Stimulated activated CD8-positive, alpha-beta memory T cell treated with anti-CD3 and anti-CD28 coated beads, Interleukin-15, amount 100 ng/mL, for 48 hours (primary cell): ENCODE results near the gene GSTT2B.
"Not testable (repeated sequence)": the region's sequence is repeated elsewhere in the genome, so short reads cannot be mapped to it uniquely, and the experiment has no call there.

ENCODE experiments used
- DNase-seq, 2 donors: peaks; one replicate each; pipeline ENCODE4 v3.0.0-alpha.2; 2020; ENCODE audit warnings: low read depth in 2 of 2

Gene GSTT2B, protein sequence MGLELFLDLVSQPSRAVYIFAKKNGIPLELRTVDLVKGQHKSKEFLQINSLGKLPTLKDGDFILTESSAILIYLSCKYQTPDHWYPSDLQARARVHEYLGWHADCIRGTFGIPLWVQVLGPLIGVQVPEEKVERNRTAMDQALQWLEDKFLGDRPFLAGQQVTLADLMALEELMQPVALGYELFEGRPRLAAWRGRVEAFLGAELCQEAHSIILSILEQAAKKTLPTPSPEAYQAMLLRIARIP

DNA sequence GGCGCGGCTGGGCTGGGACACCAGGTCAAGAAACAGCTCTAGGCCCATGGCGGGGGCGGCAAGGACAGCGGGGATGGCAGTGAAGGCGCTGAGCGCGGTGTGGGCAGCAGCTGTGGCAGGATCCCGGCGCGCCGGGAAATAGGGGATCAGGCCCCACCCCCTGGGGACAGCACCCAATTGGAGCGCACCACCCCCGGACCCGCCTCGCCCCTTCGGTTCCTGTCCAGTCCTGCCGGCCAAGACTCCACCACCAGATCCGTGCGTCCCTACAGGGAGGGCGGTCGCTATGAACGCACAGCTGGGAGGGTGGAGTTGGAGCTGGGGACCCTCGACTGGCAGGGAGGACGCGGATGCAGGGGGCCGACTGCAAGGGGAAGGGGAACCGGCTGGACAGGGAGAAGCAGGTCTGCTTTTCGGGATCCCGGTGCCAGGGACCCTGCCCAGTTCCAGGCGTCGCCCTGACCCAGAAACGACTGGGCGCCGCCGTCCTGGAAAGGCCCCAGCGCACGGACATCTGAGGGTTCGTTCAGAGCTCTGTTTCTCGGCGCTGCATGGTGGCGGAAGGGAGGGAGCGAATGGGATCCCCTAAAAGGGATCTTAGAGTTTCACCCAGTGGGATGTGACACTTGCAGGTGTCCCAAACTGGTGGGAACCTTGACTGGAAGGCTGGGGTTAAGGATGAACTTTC, at the start of gene GSTT2B:
Gene GSTT2B (minus strand): TSS at position 112 of the 688 bp plus-strand sequence. CDS start 64 bp downstream, at position 48.
- DNase-seq: not testable (repeated sequence)

DNA sequence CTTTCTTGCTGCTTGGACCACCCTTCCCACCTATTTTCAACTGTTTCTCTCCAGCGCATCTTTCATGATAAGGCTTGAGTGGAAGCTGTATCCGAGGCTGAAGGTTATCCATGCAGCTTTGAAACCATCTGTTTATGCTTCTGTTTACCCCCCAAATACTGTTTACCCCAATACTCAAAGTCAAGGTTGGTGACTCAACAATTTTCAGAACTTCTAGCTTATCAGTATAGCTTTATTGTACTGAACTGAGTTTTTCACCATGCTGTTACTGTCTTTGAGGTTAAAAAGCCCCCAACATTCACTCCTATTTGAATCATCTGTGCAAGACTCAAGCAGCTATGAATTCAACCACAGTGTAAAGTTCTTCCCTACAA, 49.0 kb upstream of the GSTT2B start:
- no peak for DNase-seq

DNA sequence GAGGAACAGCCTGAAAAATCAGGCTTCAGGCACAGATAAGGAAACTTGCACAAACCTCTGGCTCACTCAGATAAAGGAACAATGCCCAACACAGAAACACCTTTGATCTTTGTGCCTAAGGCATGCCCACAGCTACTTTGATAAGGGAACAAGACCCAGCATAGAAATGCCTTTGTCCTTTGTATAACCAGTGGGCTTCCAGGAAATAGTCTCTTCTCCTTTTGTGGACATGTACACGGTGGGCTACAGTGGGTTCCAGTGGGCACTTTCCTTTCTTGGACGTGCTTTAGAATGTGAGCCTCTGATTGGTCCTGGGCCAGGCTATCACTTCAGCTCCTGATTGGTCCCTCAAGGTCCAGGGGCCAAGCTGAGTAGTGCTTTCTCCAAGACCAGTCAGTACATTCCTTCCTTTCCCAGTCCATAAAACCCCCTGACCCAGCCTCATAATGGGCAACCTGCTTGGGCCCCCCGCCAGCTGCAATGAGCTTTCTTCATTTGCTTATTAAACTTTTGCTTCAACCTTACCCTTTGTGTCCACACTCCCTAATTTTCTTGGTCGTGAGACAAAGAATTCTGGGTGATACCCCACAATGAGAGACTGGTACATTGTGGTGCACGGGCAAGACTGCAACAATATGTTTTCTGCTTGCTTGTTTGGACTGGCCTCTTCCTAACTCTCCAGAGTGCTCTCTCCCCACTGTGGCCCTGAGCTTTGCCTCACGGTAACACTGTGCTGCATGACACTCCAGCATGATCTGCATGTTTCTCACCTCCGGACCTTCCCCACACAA, 48.4 kb upstream of the GSTT2B start:
- DNase-seq: no peak

DNA sequence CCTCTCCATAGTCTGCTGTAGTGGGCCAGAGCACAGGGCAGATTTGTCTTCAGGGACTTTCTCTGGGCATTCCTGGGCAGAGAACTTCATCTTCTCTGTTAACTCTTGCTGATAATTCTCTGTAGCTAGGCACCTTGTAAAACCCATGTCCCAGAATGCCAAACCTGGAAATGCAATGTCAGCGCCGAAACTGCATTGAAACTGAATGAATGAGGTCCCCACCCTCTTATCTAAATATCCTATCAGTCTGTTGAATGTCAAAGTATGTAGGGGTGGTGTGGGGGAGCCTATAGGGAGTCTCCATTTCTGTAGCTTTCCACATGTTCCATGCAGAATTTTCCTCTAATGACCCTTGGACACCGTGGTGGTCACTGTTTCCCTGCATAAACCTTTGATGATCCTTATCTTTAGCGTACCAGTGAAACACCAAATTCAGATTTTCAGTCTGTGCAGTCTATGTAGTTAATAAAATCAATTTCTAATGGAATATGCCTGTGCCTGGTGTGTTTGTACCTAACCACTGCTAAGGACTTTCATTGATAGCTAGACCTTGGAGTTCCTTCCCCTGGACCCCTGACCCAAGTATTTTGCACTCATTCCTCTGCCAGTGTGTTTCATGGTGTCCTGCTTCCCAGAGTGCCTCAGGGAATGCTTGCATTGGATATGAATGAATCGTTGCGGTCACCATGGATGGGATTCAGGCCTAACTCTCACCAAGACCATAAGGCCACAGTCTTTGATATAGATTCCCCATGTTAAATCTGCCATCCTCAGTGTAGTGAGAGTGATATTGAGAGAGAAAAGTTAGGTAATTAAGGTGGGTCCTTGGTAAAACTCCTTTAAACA, 47.6 kb upstream of the GSTT2B start:
- DNase-seq: no peak

DNA sequence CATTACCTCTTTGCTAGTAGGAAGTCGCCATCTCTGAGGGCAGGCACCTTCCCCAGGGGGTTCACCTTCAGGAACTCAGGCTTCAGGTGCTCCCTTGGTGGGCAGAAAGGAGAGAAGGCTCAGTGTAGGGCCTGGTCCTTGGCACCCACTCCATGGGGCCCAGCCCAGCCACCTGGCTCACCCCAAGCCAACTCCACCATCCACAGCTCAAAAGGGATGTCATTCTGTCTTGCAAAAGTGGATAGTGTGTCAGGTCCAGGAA, 47.0 kb upstream of the GSTT2B start:
- no peak for DNase-seq

DNA sequence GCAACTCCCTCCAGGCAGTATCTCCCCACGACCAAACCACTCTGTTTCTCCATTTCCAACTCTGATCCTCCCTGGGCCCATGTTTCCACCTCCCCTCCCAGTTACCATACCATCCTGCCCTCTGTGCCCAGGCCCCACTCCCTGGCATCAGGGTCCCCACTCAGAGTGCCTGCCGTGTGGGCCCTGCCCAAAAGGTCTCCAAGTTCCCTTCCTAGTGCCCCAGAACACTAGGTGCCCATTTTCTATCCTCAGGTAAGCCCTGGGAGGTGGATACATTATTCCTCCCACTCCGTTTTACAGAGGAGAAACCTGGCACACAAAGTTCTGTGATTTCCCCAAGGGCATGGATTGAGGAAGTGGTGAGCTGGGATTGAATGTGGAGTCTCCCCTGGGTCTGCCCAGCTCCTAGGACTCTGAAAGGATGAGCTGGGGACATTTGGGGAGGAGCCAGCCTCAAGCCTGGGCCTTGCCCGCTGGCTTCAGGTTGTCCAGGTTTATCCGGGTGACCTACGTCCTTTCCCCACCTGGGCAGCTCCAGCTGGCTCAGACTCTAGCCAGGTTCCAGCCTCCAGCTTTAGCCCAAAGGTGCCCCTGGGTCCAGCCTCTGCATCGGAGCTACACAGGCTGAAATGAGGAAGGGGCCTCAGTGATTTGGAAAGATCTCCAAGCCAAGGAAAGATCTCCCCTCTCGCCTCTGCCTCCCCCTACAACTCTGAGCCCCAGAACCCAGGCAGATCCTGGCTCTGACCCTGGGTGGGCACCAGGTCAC, 46.4 kb upstream of the GSTT2B start:
- DNase-seq: no peak

DNA sequence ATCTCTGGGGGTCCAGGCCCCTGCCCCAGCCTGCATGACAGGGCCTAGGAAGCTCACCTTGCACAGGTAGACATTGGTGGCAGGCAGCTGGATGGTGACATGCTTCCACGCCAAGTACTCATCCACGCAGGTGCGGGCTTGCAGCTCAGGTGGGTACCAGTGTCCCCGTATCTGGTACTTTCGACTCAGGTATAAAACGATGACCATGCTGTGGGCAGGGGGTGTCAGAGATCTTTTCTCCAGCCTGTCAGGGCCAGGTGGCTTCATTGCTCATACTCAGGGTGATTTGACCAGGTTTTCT, 45.9 kb upstream of the GSTT2B start:
- no peak for DNase-seq

DNA sequence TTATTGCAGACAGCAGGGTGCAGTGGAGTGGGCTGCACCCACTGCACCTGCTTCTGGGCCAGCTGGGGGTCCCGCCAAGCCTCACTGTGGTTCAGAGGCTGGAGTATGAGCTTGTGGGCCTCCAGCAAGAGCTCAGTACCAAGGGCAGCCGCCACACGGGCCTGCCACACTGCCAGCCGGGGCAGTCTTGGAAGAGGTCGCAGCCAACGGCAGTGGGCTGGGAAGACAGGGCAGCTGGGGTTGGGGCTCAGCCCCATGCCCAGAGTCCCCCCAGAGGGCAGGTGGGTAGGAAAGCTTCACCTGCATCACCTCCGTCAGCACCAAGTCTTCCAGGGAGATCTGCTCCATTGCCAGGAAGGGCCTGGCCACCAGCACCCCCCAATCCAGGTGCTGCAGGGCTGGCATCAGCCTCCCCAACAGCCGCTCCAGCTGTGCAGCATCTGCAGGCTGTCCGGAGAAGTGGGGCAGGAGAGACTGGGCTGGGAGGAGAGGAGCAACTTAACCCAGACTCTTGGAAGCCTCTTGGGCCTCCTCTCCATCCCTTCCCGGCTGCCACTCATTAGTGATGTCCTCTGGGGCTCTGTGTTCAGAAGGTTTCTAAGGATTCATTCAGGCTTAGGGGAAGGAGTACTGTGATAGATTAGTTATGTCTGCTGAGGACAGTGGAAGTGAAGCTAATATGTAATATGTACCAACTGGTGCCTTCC, 45.4 kb upstream of the GSTT2B start:
- no peak for DNase-seq

DNA sequence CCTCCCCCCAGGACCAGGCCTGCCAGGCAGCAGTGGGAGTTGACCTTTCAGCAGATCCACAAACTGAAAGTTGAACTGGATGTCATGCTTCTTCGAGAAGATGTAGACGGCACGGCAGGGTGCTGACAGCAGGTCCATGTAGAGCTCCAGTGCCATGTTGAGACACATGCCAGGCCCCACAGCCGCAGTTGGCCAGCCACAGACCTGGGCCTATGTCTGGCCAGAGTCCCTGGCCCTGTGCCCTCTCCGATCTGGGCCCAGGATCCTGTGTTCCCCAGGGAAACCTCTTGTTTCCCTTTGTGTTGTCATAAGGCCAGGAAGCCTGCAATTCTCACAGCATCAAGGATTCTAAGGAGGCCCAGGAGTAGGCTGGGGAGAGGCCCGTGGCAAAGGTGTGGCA, 44.2 kb upstream of the GSTT2B start, which contains the start of gene GSTT4:
Gene GSTT4 (minus strand): TSS at position 253 of the 400 bp plus-strand sequence. CDS start 97 bp downstream, at position 156.
- no peak for DNase-seq

DNA sequence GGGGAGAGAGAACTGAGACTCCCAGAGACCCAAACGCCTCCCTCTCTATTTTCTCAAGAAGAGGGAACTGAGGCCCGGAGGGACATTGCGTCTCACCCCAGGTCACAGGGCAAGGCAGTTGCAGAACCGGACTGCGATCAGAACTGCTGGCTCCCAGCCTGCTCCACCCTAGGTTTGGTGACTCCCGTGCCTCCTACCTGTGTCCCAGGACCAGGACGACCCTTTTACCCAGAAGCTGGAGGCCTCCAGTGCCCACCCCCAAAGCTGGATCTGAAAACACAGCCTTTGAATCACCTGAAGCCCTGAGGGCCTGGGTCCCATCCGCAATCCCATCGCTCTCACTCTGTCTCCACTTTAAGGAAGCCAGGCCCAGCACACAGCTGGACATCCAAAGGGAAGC, 42.9 kb upstream of the GSTT2B start:
- DNase-seq: no peak

DNA sequence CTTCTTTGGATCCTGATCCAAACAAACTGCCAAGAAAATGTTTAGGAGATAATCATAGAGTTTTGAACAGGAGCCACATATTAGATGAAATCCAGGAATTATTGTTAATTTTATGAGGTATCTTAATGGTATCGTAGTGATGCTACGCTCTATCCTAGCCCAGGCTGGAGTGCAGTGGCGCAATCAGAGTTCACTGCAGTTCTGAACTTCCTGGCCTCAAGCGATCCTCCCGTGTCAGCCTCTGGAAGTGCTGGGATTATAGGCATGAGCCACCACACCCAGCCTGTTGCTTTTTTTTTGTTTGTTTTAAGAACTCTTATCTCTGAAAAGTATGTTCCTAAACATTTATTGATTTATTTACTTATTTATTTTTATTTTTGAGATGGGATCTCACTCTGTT, 41.9 kb upstream of the GSTT2B start:
- DNase-seq: no peak

DNA sequence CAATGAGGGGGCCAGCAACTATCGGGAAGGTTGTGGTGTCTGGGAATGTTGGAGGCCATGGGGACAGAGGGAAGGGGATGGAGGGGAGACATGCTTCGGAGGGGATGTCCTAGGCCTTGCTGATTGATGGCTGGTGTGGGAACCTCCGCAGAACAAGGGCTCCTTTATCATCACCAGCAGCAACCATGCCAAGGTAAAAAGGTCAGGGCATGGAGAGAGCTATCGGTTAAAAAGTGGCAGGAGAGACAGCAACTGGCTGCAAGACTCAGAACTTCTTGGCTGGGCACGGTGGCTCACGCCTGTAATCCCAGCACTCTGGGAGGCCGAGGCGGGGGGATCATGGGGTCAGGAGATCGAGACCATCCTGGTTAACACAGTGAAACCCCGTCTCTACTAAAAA, 41.3 kb upstream of the GSTT2B start:
- DNase-seq: no peak

DNA sequence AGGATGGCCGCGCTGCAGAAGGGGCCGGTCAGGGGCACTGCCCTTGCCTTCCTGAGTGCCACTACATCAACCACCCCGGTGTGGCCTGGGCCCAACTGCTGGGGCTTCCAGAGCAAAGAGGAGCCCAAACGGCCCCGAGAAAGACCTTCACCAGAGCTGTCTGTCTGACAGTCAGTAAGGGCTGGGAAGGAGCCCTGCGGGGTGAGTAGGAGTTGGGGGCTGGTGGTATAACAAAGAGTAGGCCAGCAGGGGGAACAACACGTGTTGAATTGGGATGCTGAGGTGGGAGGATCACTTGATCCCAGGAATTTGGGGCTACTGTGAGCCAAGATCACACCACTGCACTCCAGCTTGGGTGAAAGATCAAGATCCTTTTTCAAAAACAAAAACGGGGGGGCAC, 40.3 kb upstream of the GSTT2B start:
- no peak for DNase-seq

DNA sequence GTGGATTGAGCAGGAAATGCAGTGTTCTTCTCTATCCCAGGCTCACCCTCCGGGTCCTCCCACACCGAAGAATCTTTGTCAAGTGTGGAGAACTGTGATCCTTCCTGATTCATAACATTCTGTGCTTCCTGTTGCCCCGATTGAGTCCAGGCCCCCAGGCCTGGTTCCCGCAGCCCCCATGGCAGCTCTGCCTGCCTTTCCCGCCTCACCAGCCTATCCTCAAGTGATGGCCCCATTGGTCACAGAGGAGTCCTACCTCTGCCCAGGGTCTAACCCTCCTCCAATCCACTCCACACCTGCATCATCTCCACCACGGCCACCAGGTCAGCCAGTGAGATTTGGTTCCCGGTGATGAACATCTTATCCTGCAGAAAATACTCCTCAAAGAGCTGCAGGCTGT, 38.8 kb upstream of the GSTT2B start:
- DNase-seq: not testable (repeated sequence)

DNA sequence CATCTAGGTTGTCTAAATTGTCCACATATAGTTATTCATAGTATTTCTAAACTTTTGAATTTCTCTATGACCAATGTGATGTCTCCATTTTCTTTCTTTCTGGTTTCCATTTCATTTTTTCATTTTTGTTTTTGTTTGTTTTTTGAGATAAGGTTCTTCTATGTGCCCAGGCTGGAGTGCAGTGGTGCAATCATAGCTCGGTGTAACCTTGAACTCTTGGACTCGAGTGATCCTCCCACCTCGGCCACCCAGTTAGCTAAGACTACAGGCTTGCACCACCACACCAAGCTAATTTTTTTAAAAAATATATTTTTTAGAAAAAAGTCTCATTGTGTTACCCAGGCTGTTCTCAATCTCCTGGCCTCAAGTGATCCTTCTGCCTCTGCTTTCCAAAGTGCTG, 36.1 kb upstream of the GSTT2B start:
- no peak for DNase-seq

DNA sequence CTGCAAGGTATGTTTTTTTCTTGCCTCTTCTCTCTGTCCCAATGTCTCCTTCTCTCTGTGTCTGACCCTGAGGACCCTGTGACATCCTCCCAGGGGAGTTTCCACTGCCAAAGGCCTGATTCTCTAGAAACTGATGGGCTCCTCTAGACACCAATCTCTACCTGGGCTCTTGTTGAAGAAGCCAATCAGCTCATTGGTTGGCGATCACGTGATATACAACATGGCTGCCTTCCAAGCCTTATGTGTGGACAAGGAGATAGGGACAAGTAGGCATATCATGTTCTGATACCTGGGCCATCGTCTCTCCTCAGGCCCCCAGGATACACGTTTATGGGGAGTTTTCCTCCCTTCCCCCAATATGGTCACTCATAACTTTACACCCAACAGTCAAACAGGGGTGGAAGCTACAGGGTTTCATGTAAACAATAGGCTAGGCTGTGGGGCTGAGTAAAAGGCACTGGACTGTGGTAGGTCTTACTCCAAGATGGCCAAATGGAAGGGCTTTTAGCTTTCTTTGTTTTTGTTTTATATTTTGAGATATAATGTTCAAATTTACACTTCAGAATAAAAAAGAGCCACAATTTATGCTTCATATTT, 32.7 kb upstream of the GSTT2B start:
- DNase-seq: not testable (repeated sequence)

DNA sequence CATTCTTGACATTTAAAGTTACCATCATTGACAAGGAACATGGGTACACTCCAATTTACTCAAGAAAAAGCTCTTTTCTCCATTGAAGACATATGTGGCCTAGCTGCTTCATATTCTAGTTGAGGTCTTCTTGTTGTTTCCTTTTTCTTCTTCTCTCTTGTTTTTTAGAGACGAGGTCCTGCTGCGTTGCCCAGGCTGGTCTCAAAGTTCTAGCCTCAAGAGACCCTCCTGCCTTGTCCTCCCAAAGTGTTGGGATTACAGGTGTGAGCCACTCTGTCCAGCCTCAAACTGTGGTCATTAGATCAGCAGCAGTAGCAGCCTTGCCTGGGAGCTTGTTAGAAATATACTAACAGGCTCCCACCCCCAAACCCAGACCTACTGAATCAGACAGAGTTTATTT, 32.1 kb upstream of the GSTT2B start:
- DNase-seq: not testable (repeated sequence)

DNA sequence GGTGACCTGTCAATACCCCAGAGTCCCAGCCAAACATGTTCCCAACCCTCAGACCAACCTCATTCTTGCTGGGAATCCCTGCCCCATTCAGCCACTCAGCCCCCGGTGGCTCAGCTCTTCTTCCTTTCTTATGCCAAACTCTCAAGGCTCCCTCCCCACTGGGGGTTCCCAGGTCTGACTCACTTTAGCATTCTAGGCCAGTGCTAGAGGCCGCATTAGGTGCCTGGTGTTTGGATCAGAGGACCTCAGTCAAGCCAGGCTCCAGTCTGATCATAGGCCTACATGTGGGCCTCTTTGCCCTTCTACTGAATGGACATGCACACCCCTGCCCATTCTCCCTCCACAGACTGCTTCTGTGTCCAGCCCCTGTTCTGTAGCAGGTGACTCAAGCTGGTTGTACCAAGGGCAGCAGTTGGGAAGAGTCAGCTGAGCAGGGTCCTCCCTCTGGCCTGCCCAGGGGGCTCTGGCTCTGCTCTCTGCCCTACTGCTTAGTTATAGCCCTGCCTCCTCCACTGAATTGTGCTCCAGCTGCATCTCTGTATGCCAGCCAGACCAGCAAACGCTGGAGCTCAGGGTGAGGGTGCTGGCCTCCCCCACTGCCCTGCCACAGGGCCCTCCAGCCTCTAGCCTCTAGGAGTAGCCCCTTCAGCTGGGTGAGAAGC, 28.7 kb upstream of the GSTT2B start:
- DNase-seq: not testable (repeated sequence)

DNA sequence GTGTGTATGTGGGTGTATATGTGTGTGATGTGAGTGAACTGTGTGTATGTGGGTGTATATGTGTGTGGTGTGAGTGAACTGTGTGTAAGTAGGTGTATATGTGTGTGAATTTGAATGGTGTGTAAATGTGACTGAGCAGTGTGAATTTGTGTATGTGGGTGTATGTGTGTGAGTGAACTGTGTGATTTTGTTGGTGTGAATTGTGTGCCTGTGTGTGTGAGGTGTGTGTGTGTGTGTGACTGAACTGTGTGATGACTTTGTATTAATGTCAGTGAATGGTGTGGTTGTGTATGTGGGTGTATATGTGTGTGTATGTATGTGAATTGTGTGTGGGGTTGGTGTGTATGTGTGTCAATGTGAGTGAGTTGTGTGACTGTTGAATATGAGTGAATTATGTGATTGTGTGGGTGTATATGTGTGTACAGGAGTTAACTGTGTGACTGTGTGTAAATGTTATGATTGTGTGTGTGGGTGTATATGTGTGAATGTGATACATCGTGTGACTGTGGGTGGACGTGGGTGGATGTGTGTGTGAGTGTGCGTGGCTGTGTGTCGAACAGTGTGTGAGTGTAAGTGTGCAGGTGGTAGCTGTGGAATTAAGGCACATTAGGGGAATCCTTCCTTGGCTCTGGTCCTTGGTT, 25.7 kb upstream of the GSTT2B start:
- DNase-seq: not testable (repeated sequence)
